Sigmoid colon (tissue), 4 donors: ENCODE results near the gene SP140L.

ENCODE experiments used
- POLR2A ChIP-seq, 2 donors: fragments of 450-650 bp; IDR thresholded peaks; one replicate each; pipeline ENCODE4 v1.6.1; 2016; ENCODE audit warnings: antibody characterized with exemption in 2 of 2, mild to moderate bottlenecking in 2 of 2, moderate library complexity in 2 of 2
- POLR2AphosphoS5 ChIP-seq, 4 donors: sonication (generic); formaldehyde crosslinking; IDR thresholded peaks; one replicate each; pipeline ENCODE4 v1.6.1; 2017; ENCODE audit warnings: antibody characterized with exemption in 4 of 4
- TF ChIP-seq, protein P1 (sequence below), 4 experiments: fragments of 450-650 bp in 3 of 4; fragments of 200-600 bp in 1 of 4; IDR thresholded peaks; one replicate each; pipeline ENCODE4 v1.5.1; 2016 to 2019; ENCODE audit warnings: antibody characterized with exemption in 4 of 4, mild to moderate bottlenecking in 3 of 4, moderate library complexity in 2 of 4

DNA sequence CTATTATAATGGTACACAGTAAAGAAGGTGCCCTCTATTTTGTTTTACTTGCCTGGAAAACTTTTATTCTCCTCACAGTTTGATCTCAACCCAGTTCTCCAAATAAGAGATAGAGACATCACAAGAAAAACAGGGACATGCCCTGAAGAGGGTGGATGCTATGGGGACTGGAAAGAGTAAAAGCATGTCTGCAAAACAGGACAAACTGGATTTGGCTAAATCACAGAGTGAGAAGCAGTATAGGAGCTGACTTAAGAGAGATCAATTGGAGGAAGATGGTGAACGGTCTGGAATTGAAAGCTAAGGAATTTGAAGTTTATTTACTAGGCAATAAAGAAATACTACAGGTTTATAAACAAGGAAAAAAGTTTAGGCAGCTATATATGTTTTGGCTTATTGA lies 33.0 kb downstream of the SP140L start:
- TF ChIP-seq, protein P1, sequence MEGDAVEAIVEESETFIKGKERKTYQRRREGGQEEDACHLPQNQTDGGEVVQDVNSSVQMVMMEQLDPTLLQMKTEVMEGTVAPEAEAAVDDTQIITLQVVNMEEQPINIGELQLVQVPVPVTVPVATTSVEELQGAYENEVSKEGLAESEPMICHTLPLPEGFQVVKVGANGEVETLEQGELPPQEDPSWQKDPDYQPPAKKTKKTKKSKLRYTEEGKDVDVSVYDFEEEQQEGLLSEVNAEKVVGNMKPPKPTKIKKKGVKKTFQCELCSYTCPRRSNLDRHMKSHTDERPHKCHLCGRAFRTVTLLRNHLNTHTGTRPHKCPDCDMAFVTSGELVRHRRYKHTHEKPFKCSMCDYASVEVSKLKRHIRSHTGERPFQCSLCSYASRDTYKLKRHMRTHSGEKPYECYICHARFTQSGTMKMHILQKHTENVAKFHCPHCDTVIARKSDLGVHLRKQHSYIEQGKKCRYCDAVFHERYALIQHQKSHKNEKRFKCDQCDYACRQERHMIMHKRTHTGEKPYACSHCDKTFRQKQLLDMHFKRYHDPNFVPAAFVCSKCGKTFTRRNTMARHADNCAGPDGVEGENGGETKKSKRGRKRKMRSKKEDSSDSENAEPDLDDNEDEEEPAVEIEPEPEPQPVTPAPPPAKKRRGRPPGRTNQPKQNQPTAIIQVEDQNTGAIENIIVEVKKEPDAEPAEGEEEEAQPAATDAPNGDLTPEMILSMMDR (IDR thresholded peaks at IDR 0.05) = no peak
- TF ChIP-seq POLR2AphosphoS5 (IDR thresholded peaks at IDR 0.05) (no peak), POLR2A (IDR thresholded peaks at IDR 0.05) (no peak)
